Right lobe of liver (tissue), 4 donors: ENCODE results near the gene CACNA1B.

Source experiments
- POLR2A ChIP-seq: fragments of 450-650 bp; IDR thresholded peaks from one replicate; pipeline ENCODE4 v1.6.1; 2017; ENCODE audit warnings: antibody characterized with exemption, mild to moderate bottlenecking
- TF ChIP-seq, protein P1 (sequence below), 4 donors: fragments of 200-600 bp in 3 of 4; fragments of 450-650 bp in 1 of 4; IDR thresholded peaks; one replicate each; pipeline versions ENCODE4 v1.5.1 to v1.8.0; 2016 to 2022; ENCODE audit warnings: antibody characterized with exemption in 4 of 4, mild to moderate bottlenecking in 2 of 4
- donor health status: DM: no; HTN: no; CAD: no.
- donor health status: DM: no; HTN: no; CAD: no.
- donor health status: DM: no; HTN: yes; CAD: no.

DNA sequence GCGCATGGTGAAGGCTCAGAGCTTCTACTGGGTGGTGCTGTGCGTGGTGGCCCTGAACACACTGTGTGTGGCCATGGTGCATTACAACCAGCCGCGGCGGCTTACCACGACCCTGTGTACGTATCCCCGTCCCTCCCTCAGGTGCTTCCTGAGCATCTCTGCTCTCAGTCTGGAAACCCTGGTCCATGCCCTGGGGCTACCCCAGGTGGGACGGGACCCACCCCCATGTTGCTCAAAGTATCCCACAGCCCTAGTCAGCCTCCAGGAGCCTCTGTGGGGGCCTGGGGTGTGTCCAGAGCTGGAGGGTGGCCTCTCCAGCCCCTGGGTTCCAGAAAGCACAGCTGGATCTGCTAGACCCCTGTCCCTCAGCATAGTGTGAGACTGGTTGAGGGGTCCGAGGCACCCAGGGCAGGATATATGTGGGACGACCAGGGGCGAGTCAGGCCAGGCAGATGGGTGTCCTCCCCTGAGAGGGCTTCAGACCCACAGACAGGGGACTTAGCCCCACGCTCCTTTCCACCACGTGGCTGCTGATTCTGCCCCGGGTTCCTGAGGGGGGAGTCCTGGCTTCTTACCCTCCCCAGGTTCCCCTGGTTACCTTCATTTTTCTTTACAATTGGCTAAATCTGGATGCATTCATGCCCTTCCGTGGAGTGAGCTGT, 94.0 kb downstream of the CACNA1B start:
- TF ChIP-seq POLR2A, result no peak
- TF ChIP-seq, protein P1, sequence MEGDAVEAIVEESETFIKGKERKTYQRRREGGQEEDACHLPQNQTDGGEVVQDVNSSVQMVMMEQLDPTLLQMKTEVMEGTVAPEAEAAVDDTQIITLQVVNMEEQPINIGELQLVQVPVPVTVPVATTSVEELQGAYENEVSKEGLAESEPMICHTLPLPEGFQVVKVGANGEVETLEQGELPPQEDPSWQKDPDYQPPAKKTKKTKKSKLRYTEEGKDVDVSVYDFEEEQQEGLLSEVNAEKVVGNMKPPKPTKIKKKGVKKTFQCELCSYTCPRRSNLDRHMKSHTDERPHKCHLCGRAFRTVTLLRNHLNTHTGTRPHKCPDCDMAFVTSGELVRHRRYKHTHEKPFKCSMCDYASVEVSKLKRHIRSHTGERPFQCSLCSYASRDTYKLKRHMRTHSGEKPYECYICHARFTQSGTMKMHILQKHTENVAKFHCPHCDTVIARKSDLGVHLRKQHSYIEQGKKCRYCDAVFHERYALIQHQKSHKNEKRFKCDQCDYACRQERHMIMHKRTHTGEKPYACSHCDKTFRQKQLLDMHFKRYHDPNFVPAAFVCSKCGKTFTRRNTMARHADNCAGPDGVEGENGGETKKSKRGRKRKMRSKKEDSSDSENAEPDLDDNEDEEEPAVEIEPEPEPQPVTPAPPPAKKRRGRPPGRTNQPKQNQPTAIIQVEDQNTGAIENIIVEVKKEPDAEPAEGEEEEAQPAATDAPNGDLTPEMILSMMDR (IDR thresholded peaks at IDR 0.05), result no peak
